ENCODE results near the gene SERPINE3.

The SERPINE3 gene

DNA sequence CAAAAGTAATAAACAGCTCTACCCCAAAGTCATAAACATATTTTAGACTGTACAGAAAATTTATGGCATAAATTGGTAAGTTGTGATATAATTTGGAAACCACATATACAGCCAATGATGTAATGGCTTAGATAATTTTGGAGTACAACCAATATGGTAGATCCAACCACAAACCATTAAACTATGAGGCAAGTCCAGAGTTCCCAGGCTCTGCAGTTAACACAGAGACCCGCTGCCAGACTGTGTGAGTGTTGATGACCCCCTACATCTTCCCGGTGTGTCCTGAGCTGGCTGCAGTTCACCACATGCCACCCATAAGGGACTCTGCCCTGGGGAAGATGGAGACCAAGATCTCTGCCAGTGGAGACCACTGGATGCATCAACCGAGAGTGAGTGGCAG lies 9.9 kb upstream of the SERPINE3 start:
- no peak for DNase-seq (ENCODE audit: low spot score)

DNA sequence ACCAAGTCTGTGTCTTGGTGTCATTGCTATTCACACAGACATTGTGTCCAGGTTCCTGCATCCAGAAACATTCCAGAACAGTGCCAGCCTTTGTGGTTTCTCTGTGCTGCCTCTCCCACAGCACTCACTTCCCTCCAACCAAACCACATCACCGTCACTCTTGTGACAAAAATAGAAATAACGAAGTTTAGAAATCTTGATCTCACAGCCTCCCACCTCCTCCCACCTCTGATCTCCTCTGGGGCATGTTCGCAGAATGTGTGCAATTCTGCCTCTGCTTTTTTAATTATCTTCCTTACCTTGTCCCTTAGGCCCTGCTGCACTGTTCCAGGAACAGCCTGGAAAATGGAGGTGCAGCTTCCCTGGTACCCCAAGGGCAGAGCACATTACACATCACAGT lies 8.7 kb upstream of the SERPINE3 start:
- no peak for DNase-seq (ENCODE audit: low spot score)

DNA sequence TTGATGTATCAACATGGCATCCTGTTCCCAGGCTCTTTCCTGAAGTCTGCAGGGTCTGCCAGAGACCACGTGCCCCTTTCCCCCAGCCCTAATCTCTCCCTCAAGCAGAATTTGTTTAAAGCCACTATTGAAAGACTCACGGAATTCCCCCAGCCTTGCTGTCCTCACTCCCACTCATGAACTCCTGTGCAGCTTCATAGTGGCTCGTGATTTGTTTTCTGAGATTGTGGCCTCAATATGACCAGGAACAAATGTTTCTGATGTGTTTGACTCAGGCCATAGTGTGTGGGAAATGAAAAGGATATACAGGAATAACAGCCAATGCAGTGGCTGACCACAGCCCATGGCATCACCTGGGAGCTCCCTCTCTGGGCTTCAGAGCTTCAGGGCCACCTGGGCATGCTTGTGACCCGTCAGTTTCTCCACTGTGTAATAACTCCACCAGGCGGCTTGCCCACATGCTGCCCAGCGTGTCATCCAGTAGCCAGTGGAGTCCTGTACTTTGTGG lies 8.1 kb upstream of the SERPINE3 start:
- no peak for DNase-seq (ENCODE audit: low spot score)

DNA sequence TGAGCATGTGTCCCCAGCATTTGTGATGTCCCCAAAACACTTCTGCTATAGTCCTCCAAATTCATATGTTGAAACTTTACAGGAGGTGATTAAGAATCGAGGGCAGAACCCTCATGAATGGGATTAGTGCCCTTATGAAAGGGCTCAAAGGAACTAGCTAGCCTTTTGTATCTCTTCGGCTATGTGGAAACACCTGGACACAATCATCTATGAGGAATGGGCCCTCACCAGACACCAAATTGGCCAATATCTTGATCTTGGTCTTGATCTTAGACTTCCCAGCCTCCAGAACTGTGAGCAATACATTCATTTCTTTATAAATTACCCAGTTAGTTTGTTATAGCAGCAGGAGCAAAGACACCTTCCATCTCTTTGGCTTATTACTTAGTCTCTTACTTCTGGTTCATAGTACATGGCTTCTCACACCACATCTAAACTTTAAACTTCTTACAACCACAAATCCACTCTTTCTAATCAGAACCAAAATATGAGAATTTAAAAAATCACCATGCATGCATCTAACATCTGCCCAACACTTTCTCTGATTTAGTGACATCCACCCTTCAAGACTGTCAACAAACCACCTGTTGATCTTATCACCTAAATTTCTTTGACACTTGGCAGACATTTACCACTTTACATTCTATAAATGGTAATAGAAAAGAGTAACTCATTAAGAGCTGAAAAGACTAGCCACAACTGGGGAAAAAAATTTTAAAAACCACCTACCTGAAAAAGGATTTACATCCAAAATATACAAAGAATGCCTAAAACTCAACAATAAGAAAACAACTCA lies 6.7 kb upstream of the SERPINE3 start:
- DNase-seq (ENCODE audit: low spot score), result no peak

DNA sequence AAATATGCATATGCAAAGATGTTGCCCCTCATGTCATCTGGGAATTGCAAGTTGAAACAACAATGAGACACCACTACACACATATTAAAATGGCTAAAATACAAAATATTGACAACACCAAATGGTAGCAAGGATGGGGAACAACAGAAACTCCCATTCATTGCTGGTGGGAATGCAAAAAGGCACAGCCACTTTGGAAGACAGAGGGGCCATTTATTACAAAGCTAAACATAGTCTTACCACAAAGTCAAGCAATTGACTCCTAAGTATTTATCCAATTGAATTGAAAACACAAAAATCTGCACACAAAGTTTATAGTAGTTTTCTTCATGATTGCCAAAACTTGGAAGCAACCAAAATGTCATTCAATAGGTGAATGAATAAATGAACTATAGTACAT lies 6.1 kb upstream of the SERPINE3 start:
- no peak for DNase-seq (ENCODE audit: low spot score)

DNA sequence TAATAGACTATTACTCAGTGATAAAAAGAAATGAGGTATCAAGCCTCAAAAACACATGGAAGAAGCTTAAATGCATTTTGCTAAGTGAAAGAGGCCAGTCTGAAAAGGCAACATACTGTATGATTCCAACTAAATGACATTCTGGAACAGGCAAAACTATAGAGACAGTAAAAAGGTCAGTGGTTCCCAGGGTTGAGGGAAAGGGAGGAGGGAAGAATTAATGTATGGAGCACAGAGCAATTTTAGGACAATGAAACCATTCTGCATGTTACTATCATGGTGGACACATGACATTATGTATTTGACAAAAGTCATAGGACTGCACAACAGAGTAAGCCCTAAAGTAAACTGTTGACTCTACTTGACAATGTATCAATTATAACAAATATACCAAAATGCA lies 5.7 kb upstream of the SERPINE3 start:
- DNase-seq (ENCODE audit: low spot score), result no peak

DNA sequence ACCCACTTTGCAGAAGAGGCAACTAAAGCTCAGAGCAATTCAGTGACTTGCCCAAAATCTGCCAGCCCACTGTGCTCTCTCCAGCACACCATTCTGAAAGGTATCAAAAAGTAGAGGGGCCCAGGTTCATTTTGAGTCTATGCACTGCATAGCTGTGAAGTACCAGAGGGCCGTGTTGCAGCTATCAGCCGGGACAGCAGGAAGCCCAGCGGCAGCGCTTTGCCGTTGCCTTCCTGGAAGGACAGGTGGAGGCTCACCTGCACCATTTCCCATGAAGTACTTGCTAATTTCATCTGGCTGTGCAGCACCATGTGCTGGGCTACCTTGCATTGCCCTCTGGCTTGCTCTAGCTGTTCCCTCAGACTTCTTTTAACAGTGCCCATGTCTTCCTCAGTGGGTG lies 2.7 kb upstream of the SERPINE3 start:
- no peak for DNase-seq (ENCODE audit: low spot score)

DNA sequence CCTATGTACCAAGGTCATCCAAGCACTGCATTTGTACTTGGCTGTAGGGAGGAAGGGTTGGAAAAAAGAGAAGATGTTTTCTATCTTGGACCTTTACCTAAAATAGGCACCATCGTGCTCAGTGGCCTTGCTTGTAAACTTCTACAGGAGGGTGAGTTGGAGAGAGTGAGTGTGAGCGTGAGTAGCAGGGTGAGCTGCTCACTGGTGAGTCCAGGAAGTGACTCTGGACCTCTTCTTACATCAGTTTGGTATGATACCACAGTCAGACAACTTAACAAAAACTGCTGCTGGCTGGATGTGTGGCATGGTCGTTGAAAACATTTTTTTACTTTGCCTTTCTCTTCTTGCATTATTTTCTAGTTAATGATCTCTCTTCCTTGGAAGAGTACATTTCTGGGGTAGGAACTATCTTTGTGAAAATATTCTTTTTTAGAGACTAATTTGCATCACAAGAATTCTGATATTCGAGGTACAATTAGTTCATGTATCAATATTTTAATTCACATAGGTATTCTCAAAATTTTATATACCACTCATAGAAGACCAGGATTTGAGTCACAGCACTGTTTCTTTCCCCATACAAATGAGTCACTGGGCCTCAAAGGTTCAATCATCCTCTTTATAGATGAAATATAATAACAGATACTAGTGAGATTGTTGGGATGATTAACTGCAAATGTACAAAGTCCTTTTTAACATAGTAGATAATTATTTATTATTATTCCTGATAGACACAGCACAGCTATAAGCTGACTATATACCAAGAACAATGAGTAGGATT lies 651 bp downstream of the SERPINE3 start:
- DNase-seq (ENCODE audit: low spot score), result no peak

DNA sequence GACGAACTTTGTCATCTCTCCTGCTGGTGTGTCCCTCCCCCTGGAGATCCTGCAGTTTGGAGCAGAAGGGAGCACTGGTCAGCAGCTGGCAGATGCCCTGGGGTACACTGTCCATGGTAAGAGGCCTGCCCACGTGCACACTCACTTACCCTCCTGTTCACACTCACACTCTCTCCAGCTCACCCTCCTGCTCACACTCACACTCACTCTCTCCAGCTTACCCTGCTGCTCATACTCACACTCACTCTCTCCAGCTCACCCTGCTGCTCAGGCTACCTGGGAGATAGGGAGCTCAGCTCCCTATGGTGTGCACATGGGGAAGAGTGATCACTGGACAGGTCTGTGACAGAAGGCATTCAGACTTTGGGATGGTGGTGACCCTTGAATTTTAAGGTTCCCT lies 1.7 kb downstream of the SERPINE3 start:
- DNase-seq (ENCODE audit: low spot score), result no peak

DNA sequence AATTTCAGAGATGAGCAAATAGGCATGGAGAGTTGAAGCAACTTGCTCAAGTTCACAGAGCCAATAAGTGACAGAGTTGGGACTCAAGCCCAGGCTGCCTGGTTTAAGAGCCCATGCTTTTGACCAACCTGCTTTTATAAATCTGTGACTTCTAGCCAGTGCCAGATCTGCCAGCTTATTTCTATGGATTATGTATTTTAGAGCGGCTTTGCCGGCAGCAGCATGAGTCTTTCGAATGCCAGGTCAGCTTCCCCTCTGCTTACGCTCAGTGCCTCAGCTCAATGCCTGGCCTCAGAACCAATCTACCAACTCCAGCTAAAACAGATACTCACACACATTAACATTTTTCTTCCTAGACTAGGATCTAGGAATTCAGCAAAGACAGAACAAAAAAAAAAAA lies 2.3 kb downstream of the SERPINE3 start:
- DNase-seq (ENCODE audit: low spot score), result no peak

DNA sequence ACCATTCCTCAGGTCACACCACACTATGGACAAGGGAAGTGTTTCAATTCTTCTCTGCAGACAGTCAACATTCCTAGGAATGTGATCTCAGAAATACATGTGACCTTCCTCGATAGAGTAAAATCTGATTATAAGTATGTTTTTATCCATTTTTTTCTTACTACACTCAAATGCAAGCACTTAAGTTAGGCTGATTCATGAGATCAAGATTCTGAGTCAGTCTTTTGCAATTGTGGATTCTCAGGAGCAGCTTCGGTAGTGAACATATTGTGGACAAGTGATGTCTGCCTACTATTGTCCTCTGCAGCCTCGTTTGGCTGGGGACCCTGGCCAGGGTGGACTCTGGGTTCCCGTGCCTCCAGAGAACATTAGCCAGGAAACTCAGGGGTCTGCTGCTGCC lies 3.2 kb downstream of the SERPINE3 start:
- DNase-seq (ENCODE audit: low spot score), result no peak

DNA sequence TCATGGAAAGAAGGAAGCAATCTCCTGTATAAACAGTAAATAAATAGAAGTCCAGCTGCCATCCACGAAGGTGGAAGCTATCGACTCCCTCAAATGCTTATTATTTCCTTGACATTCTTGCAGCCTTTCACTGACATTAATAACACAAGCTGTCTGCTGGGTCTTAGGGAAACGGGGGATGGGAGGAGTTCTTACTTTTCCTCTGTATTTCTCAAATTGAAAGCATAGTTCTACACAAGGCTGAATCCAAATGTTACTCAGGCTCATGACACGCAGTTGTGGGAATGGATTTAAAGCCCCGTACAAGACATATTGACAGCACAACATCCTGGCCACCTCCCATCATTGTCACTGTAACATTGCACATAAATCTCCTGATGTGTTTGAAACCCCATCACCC lies 4.0 kb downstream of the SERPINE3 start:
- DNase-seq (ENCODE audit: low spot score), result no peak

DNA sequence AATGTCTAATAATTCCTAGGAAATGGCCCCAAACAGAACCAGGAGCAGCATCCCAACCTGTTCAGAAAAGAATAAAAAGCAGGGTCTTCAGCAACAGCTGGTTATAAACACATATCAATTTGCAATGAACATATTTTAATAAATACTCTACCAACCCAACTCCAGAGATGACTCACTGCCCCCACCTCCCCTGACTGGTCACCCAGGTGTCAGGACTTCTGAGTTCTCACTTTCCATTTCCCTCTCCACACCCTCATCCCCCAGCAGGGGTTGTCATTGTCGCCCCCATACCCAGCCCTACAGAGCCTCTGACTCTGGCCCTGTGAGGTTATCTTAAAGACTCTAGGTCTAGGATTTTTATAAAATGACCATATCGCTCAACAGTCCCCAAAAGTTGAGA lies 6.9 kb downstream of the SERPINE3 start:
- DNase-seq (ENCODE audit: low spot score), result no peak

DNA sequence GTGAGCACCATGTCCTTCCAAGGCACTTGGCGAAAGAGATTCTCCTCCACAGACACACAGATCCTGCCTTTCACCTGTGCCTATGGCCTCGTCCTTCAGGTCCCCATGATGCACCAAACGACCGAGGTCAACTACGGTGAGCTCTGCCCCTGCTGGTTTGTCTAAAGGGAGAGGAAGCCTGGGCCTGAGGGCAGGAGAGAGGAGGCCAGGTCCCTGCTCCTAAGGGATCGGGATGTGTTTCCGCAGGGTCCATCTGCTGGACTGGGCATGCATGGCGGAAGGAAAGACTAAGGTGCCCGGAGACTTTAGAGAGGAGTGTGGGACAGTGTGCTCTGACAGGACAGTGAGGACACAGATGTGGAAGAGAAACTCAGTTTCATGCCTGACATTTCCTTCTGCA lies 7.6 kb downstream of the SERPINE3 start:
- no peak for DNase-seq (ENCODE audit: low spot score)

DNA sequence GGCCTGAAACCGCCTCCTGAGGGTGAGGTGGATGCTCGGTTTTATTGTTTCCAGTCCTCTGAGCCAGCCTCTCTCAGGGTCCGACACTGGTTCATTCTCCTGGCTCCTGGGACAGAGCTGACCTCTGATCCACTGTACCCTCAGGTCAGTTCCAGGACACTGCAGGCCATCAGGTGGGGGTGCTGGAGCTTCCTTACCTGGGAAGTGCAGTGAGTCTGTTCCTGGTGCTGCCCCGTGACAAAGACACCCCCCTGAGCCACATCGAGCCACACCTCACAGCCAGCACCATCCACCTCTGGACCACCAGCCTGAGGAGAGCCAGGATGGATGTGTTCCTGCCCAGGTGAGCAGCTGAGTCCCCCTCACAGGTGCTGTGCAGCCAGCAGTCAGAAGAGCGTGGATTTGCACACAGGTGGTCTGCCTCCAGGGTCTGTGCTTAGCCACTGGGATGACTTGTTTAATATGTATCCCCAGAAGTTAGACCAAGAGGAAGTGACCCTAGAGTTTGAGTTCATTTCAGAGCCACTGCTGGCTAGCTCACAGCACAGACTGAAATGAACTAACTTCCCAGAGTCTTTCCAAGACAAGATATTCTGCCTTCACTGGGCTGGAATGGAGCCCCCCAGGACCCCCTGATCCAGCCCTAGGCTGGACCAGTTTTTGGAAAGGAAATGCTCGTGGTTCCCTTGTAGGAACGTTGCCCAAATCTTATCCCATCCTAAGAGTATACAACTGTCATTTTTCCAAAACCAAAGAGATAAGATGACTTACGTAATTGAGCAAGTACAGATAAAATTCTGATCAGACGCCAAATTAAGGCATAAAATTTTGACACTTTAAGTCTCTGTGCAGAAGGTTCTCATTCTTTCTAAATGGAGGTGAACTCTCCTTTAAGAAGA lies 8.8 kb downstream of the SERPINE3 start:
- no peak for DNase-seq (ENCODE audit: low spot score)

DNA sequence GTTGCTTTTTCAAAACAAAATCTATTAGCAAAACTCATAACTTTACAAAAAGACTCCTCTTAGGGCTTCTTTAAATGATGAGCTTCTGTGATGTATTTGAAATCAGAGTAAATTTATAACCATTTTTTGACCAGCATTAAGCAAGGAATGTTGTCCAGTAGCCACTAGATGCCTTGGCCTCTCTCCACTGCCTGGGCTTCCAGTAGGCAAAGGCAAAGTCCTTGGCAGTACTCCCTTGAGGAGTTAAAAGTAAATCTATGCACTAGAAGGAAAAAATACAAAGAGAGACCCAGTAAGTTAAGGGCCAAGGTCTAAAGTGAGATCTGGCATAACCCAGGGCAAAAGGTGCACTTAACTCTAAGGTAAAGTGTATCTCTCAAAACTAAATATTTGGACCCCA lies 9.5 kb downstream of the SERPINE3 start:
- no peak for DNase-seq (ENCODE audit: low spot score)

DNA sequence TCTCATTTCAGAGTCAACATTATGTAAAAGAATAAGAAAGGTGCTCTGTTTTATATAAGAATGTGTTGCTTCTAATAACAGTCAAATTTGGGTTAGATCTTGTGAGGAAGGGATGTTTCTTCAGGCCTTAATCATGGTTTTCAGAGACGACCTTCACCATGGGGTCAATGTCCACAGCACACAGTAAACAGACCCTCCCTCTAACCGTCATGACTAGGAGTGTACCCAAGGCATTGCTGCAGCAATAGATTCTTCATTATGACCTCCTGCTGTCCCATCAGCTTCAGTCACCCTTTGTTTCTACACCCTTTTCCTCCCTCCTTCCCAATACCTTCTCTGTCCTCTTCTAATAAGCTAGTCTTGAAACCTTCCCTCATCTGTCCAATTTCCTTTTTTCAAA lies 15.7 kb downstream of the SERPINE3 start:
- DNase-seq (ENCODE audit: low spot score), result no peak

DNA sequence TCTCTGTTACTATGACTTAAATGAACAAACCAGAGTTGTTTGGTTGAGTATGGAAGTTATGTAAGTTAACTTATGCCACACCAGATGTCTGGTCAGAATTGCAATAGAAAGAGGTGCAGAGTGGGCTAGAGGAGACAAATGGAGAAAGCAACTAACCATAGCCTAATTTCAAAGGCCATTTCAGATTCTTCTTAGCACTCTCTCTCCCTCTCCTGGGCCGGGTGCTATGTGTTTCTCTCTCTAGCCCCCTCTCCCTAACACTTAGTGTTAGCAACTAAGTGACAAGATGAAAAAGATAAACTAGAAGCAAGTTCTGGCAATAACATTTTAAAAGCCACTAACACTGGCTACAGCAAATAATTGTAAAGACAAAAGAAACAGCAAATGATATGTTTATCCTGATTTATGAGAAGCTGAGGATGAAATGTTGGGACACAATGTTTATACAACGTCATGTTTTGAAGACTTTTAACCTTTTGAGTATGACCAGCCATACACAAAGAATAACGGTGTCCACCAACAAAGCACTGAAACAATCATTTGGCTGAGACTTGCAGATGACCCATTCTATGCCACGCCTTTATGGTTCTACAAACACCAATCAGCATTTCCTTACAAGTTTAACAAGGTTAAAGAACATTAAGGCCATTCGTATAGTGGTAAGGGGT lies 18.6 kb downstream of the SERPINE3 start:
- DNase-seq (ENCODE audit: low spot score), result no peak

DNA sequence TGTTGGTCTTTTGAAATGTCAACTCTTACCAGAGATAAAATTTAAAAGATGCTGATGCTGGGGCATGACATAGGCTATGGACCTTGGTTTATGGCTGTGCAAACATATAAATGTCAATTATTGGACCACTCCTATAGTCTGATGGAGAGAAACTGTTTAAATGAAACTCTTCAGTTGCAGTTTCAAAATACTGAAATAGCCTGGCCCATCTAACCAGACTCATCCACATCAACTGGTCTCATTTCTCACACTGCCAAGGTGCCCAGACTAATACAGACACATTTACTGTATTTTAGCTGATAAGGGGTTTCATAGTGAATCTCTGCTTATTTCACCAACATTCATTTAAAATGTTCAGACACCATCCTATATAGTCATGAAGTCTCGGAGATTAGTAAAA lies 19.9 kb downstream of the SERPINE3 start:
- no peak for DNase-seq (ENCODE audit: low spot score)

DNA sequence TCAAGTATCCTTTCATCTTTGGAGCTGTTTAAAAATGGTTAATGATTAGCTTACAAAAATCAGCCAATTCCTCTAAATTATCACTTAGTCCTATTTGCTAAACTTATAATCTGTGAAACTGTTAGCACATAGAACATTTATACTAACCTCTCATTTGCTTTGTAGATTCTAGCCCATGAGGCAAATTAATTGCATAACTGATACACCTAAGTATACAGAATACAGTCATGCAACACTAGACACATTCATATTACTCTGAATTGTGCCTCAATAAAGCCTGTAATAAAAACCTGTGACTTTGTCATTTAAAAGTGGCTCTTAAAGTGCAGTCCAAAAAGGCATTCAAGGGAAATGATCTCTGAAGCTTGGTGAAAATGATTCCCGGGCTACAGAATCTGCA lies 21.0 kb downstream of the SERPINE3 start:
- DNase-seq (ENCODE audit: low spot score), result no peak

DNA sequence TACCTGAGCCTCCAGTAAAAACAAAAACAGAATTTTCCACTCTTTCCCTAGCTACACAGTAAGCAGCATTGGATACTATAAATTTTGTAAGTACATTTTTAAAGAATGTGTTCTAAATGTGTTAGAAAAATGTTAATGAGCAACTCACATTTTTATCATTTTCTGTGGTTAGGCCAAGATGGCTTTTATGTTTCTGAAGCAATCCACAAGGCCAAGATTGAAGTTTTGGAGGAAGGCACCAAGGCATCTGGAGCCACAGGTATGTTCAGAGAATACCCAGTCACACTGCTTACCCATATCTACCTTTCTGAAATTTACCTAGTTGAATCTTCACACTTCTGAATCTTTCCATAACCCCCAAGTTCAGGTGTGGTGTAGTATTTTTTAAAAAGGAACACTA lies 21.6 kb downstream of the SERPINE3 start:
- no peak for DNase-seq (ENCODE audit: low spot score)

DNA sequence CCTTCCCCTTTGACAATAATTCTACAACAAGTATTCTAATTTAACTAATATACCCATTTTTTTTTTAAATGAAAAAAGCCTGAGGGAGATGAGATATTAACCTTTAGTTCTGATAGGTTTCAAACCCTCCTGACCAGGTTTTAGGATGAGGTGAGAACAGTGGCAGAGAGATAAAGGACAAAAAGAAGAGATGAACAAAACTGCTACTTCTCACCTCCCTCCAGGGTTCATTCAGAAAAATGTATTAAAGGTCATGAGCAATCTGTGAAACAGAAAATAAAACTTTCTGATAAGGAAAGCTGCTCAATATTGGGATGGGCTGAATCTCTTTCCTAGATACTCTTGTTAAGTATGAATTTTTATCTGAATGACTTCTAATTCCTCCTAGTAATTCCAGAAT lies 24.1 kb downstream of the SERPINE3 start:
- no peak for DNase-seq (ENCODE audit: low spot score)
